Suprapubic skin (tissue), 4 donors: ENCODE results near the gene KLRF1. TPM values are rescaled to one million over a fixed set of nuclear protein-coding genes. Genes with fewer than 3 reads are reported as not detected.

Experiments
- DNase-seq, 2 donors: peaks; one replicate each; pipeline ENCODE4 v3.0.0-alpha.2; 2019; ENCODE audit warnings: low spot score in 2 of 2
- H3K27ac ChIP-seq: fragments of 200-600 bp; sonication (generic); one replicate; pipeline ENCODE4 v1.5.1; 2019
- H3K27me3 ChIP-seq: fragments of 200-600 bp; sonication (generic); one replicate; pipeline ENCODE4 v1.5.1; 2019
- H3K36me3 ChIP-seq: fragments of 200-600 bp; sonication (generic); one replicate; pipeline ENCODE4 v1.5.1; 2019
- H3K4me1 ChIP-seq: fragments of 200-600 bp; sonication (generic); one replicate; pipeline ENCODE4 v1.5.1; 2019
- H3K4me3 ChIP-seq: fragments of 200-600 bp; sonication (generic); one replicate; pipeline ENCODE4 v1.5.1; 2019; ENCODE audit warnings: mild to moderate bottlenecking
- H3K9me3 ChIP-seq: fragments of 200-600 bp; sonication (generic); one replicate; pipeline ENCODE4 v1.5.1; 2019
- EP300 ChIP-seq: sonication (generic); formaldehyde crosslinking; IDR thresholded peaks from one replicate; pipeline ENCODE4 v1.6.1; 2017; ENCODE audit warnings: antibody characterized with exemption
- POLR2A ChIP-seq, 2 donors: fragments of 450-650 bp; IDR thresholded peaks; one replicate each; pipeline ENCODE4 v1.6.1; 2017; ENCODE audit warnings: antibody characterized with exemption in 2 of 2, mild to moderate bottlenecking in 2 of 2, moderate library complexity in 2 of 2
- POLR2AphosphoS5 ChIP-seq, 3 donors: sonication (generic); formaldehyde crosslinking; IDR thresholded peaks; one replicate each; pipeline ENCODE4 v1.6.1; 2017; ENCODE audit warnings: antibody characterized with exemption in 3 of 3
- WGBS: methylation state at CpG from one replicate; pipeline ENCODE4 v1.1.5; 2018; 5-methylcytosine and 5-hydroxymethylcytosine counted together
- total RNA-seq, 4 donors: library from RNA; depleted of rRNA; stranded (reverse); fragments of >200 nt; gene quantifications; one replicate each; pipeline ENCODE4 v1.1.0, GENCODE V29; 2016
- TF ChIP-seq, protein P1 (sequence below), 2 donors: fragments of 200-600 bp in 1 of 2; fragments of 450-650 bp in 1 of 2; sonication (generic) in 1 of 2; IDR thresholded peaks; one replicate each; pipeline ENCODE4 v1.5.1; 2016 to 2019; ENCODE audit warnings: antibody characterized with exemption in 2 of 2, mild to moderate bottlenecking in 1 of 2, moderate library complexity in 1 of 2

Gene KLRF1
- total RNA-seq, 4 donors from 2014 or later = not detected

DNA sequence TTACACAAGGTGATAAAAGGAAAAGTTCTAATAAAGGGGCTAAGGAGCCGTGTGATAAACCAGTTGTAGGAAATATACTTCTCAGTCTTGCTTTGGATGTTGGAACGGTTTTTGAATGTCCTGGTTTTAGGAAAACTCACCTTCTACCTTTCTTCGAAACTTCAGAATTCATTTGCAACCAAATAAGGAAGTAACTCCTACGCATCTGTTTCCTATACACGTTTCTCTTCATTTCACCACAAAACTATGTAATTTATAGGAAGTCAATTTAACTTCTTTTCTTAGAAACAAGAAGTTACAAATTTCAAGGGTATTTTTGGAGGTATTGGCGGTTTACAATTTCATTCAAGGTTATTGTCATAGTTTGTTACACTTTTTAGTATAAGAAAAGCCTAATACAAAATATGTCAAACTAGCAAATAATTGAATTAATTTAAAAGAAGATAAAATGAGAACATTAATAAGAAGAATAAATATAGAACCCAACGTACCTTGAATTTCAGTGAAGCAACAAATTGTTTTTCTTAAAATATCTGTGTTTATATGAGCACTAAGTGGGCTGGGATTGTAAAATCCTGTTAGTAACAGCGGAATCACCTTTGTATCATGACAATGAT lies 33.4 kb upstream of the KLRF1 start:
- H3K36me3 ChIP-seq = no peaks in the 10 kb centered on the region
- WGBS = 74% methylated on average over 8 of the region's 8 CpGs
- TF ChIP-seq, protein P1, sequence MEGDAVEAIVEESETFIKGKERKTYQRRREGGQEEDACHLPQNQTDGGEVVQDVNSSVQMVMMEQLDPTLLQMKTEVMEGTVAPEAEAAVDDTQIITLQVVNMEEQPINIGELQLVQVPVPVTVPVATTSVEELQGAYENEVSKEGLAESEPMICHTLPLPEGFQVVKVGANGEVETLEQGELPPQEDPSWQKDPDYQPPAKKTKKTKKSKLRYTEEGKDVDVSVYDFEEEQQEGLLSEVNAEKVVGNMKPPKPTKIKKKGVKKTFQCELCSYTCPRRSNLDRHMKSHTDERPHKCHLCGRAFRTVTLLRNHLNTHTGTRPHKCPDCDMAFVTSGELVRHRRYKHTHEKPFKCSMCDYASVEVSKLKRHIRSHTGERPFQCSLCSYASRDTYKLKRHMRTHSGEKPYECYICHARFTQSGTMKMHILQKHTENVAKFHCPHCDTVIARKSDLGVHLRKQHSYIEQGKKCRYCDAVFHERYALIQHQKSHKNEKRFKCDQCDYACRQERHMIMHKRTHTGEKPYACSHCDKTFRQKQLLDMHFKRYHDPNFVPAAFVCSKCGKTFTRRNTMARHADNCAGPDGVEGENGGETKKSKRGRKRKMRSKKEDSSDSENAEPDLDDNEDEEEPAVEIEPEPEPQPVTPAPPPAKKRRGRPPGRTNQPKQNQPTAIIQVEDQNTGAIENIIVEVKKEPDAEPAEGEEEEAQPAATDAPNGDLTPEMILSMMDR (IDR thresholded peaks at IDR 0.05) = no peak
- TF ChIP-seq POLR2A (IDR thresholded peaks at IDR 0.05) = no peak
- TF ChIP-seq EP300 = no peak
- no peak for TF ChIP-seq POLR2AphosphoS5 (IDR thresholded peaks at IDR 0.05)

DNA sequence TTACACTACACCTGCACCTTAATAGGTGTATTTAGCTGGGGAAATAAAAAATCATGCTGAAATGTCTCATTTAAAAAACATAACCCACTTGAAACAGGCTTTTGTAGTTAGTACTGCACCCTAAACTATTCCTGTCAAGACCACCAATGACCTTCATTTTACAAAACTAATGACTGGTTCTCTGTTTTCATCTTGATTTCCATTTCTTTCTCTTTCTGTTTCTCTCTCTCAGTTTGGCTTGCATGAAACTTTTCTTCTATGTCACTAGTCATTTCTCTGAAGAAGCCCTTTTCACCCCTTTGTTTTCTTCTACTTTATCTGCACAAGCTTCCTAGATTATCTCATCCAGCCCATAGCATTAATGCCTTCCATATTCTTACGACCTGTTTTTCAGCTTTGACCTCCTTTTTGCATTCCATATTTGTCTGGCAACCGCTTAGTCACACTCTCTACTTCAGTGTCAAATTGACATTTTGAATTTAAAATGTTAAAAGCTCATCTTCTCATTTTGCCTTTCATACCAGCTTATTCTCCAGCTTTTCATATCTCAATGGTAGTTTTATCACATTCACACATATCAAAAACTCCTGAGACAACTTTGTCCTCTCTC lies 32.7 kb upstream of the KLRF1 start:
- Histone ChIP-seq H3K9me3 (no peaks in the 10 kb centered on the region), H3K27ac (no peak overlapping the region), H3K36me3 (no peaks in the 10 kb centered on the region), H3K27me3 (no peaks in the 10 kb centered on the region), H3K4me1 (no peaks in the 10 kb centered on the region), H3K4me3 (no peak overlapping the region)
- WGBS = 65% methylated on average over 2 of the region's 2 CpGs
- DNase-seq = no peak
- TF ChIP-seq EP300 (no peak), POLR2AphosphoS5 (IDR thresholded peaks at IDR 0.05) (no peak), POLR2A (IDR thresholded peaks at IDR 0.05) (no peak)
- TF ChIP-seq, protein P1 (IDR thresholded peaks at IDR 0.05) = no peak

More for the DNA sequence above, 33.4 kb upstream of the KLRF1 start:
- Histone ChIP-seq H3K27me3 (no peaks in the 10 kb centered on the region), H3K4me3 (no peak overlapping the region), H3K9me3 (no peaks in the 10 kb centered on the region), H3K4me1 (no peaks in the 10 kb centered on the region), H3K27ac (no peak overlapping the region)
- no peak for DNase-seq

- 98% methylated on average over 2 of the region's 2 CpGs for WGBS
- Histone ChIP-seq H3K27ac (no peak overlapping the region), H3K4me3 (no peak overlapping the region), H3K4me1 (no peaks in the 10 kb centered on the region), H3K27me3 (no peaks in the 10 kb centered on the region), H3K9me3 (no peaks in the 10 kb centered on the region), H3K36me3 (no peaks in the 10 kb centered on the region)
- TF ChIP-seq, protein P1 (IDR thresholded peaks at IDR 0.05) = no peak
- no peak for TF ChIP-seq POLR2A (IDR thresholded peaks at IDR 0.05)
- TF ChIP-seq POLR2AphosphoS5 (IDR thresholded peaks at IDR 0.05) = no peak
- TF ChIP-seq EP300 = no peak
- no peak for DNase-seq
These were observed 31.3 kb upstream of the KLRF1 start for GRCh38 chr12:9795945-9796344.

GRCh38 chr12:9796346-9796745 lies 30.9 kb upstream of the KLRF1 start:
- 81% methylated on average over 5 of the region's 5 CpGs for WGBS
- no peak overlapping the region for H3K4me3 ChIP-seq
- no peaks in the 10 kb centered on the region for H3K9me3 ChIP-seq
- no peak overlapping the region for H3K27ac ChIP-seq
- no peak for TF ChIP-seq POLR2AphosphoS5 (IDR thresholded peaks at IDR 0.05)
- TF ChIP-seq POLR2A (IDR thresholded peaks at IDR 0.05) = no peak
- no peak for TF ChIP-seq EP300
- TF ChIP-seq, protein P1 (IDR thresholded peaks at IDR 0.05) = no peak
- H3K27me3 ChIP-seq = no peaks in the 10 kb centered on the region
- no peaks in the 10 kb centered on the region for H3K4me1 ChIP-seq
- DNase-seq = no peak
- no peaks in the 10 kb centered on the region for H3K36me3 ChIP-seq

DNA sequence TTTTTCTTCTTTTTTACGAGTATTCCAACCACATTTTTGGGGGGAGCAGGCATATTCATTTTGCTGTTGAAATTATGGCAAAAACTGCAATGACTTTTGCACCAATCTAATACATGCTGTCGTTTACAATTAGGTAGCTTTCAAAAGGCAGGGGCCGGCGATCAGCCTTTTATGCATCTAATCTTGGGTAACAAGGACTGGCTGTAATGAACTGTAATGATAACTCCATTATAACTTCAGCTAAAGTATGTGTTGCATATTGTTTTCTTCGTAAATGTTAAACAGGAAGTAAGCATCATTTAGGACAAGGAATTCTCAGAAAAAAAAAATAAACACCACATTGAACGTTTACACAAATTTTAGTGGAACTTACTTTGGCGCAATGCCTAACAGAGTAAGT lies 30.3 kb upstream of the KLRF1 start:
- TF ChIP-seq POLR2A (IDR thresholded peaks at IDR 0.05) (no peak), EP300 (no peak), POLR2AphosphoS5 (IDR thresholded peaks at IDR 0.05) (no peak)
- TF ChIP-seq, protein P1 (IDR thresholded peaks at IDR 0.05) = no peak
- 62% methylated on average over 7 of the region's 7 CpGs for WGBS

More for the DNA sequence above, 30.3 kb upstream of the KLRF1 start:
- no peaks in the 10 kb centered on the region for H3K9me3 ChIP-seq
- DNase-seq = no peak
- no peaks in the 10 kb centered on the region for H3K36me3 ChIP-seq
- no peak overlapping the region for H3K4me3 ChIP-seq
- H3K27me3 ChIP-seq = no peaks in the 10 kb centered on the region
- H3K4me1 ChIP-seq = no peaks in the 10 kb centered on the region
- H3K27ac ChIP-seq = no peak overlapping the region
